GM04503 (cell line): ENCODE data around the gene ARHGEF38.
"Not testable (repeated sequence)": the region's sequence is repeated elsewhere in the genome, so short reads cannot be mapped to it uniquely, and the experiment has no call there.

Experiments used
- DNase-seq: peaks from one replicate; pipeline ENCODE4 v3.0.0-alpha.2; 2012; ENCODE audit warnings: low read depth

ARHGEF38 gene

GRCh38 chr4:105609819-105610218 is 57.4 kb downstream of the ARHGEF38 start:
- DNase-seq, result not testable (repeated sequence)

- DNase-seq, result no peak
Observed at GRCh38 chr4:105613306-105613705, 60.9 kb downstream of the ARHGEF38 start.

- no peak for DNase-seq
Observed at GRCh38 chr4:105619188-105619931, 66.9 kb downstream of the ARHGEF38 start.

GRCh38 chr4:105620640-105621323 is 68.4 kb downstream of the ARHGEF38 start:
- DNase-seq, result peak; percentile 8

GRCh38 chr4:105622269-105622668 is 69.8 kb downstream of the ARHGEF38 start:
- DNase-seq, result peak; percentile 13

- DNase-seq, result no peak
Observed at GRCh38 chr4:105623099-105623498, 70.7 kb downstream of the ARHGEF38 start.

- DNase-seq, result peak; percentile 10
Observed at GRCh38 chr4:105624530-105624929, 72.1 kb downstream of the ARHGEF38 start.

GRCh38 chr4:105625214-105625613 is 72.8 kb downstream of the ARHGEF38 start:
- DNase-seq, result no peak

- no peak for DNase-seq
Observed at GRCh38 chr4:105626846-105627245, 74.4 kb downstream of the ARHGEF38 start.

- DNase-seq, result no peak
Observed at GRCh38 chr4:105627620-105628019, 75.2 kb downstream of the ARHGEF38 start.

- DNase-seq, result no peak
Observed at GRCh38 chr4:105630670-105631655, 78.5 kb downstream of the ARHGEF38 start.

GRCh38 chr4:105631818-105632400 is 79.5 kb downstream of the ARHGEF38 start:
- DNase-seq, result no peak

GRCh38 chr4:105632599-105632998 is 80.2 kb downstream of the ARHGEF38 start:
- DNase-seq, result no peak

- DNase-seq, result no peak
Observed at GRCh38 chr4:105633241-105633640, 80.8 kb downstream of the ARHGEF38 start.

- DNase-seq, result no peak
Observed at GRCh38 chr4:105634402-105635080, 82.1 kb downstream of the ARHGEF38 start.

- no peak for DNase-seq
Observed at GRCh38 chr4:105637408-105638176, 85.2 kb downstream of the ARHGEF38 start.

- no peak for DNase-seq
Observed at GRCh38 chr4:105641845-105642244, 89.4 kb downstream of the ARHGEF38 start.

GRCh38 chr4:105644257-105644656 is 91.8 kb downstream of the ARHGEF38 start:
- DNase-seq, result no peak

GRCh38 chr4:105645440-105645839 is 93.0 kb downstream of the ARHGEF38 start:
- no peak for DNase-seq

- DNase-seq, result no peak
Observed at GRCh38 chr4:105650190-105650589, 97.8 kb downstream of the ARHGEF38 start.

GRCh38 chr4:105651884-105652283 is 99.5 kb downstream of the ARHGEF38 start:
- DNase-seq, result no peak
